H1 (cell line): ENCODE results near the gene INPP4A. TPM values are rescaled to one million over a fixed set of nuclear protein-coding genes. Genes with fewer than 3 reads are reported as not detected.

ENCODE experiments used
- ASH2L ChIP-seq: fragments of 200-600, 300-600 bp; sonication (generic); IDR thresholded peaks from one replicate; pipeline ENCODE4 v1.7.1; 2017; ENCODE audit warnings: low read length
- CBX8 ChIP-seq: fragments of 300-800, 300-1000 bp; sonication (generic); IDR thresholded peaks from 2 replicates; pipeline ENCODE4 v1.7.1; 2016; ENCODE audit warnings: low read depth, low read length, borderline replicate concordance
- CHD7 ChIP-seq: fragments of 300-600 bp; sonication (generic); IDR thresholded peaks from 2 replicates; pipeline ENCODE4 v1.7.1; 2012; ENCODE audit warnings: low read length, moderate library complexity, mild to moderate bottlenecking, inconsistent platforms; ENCODE audit not compliant: insufficient replicate concordance
- EZH2 ChIP-seq: fragments of 200-600 bp; sonication (generic); IDR thresholded peaks from 2 replicates; pipeline ENCODE4 v1.7.1; 2012; ENCODE audit warnings: low read depth, mild to moderate bottlenecking, moderate library complexity, low read length, inconsistent platforms; ENCODE audit not compliant: severe bottlenecking
- JUND ChIP-seq: IDR thresholded peaks from 2 replicates; pipeline ENCODE4 v1.6.1; 2011; ENCODE audit warnings: mild to moderate bottlenecking, improper control_type of control experiment, low read length
- KDM5A ChIP-seq: fragments of 200-600 bp; IDR thresholded peaks from 2 replicates; pipeline ENCODE4 v1.7.1; 2012; ENCODE audit warnings: mild to moderate bottlenecking, low read length, inconsistent platforms, mixed read lengths
- MAFK ChIP-seq: IDR thresholded peaks from 2 replicates; pipeline ENCODE4 v1.6.1; 2012; ENCODE audit warnings: low read depth, mild to moderate bottlenecking, improper control_type of control experiment, low read length
- POLR2A ChIP-seq, 2 experiments: IDR thresholded peaks; 1 replicate in 1 of 2; 2 replicates in 1 of 2; pipeline ENCODE4 v1.6.1; 2011; ENCODE audit warnings: low read depth in 2 of 2, low read length in 2 of 2, mild to moderate bottlenecking in 2 of 2; ENCODE audit errors: control extremely low read depth in 1 of 2
- POLR2AphosphoS5 ChIP-seq: IDR thresholded peaks from 2 replicates; pipeline ENCODE4 v1.6.1; 2011; ENCODE audit warnings: low read depth, low read length
- RAD21 ChIP-seq, 2 experiments: IDR thresholded peaks in 1 of 2; conservative IDR thresholded peaks in 1 of 2; 2 replicates each; pipeline ENCODE4 v1.6.1; 2011; ENCODE audit warnings: low read depth in 2 of 2, low read length in 2 of 2, improper control_type of control experiment in 1 of 2, inconsistent platforms in 1 of 2, mild to moderate bottlenecking in 1 of 2, moderate library complexity in 1 of 2
- SP4 ChIP-seq: IDR thresholded peaks from 2 replicates; pipeline ENCODE4 v1.6.1; 2012; ENCODE audit warnings: low read length, inconsistent platforms
- polyA plus RNA-seq, 7 experiments: library from polyadenylated mRNA; depleted of rRNA in 3 of 7; stranded (reverse) in 5 of 7; unstranded in 2 of 7; fragments of >200 nt in 5 of 7; fragments of 200-250 nt in 2 of 7; gene quantifications; 1 replicate in 5 of 7; 2 replicates in 1 of 7; 4 replicates in 1 of 7; pipeline versions ENCODE4 v1.2.1 to v1.2.3, GENCODE V29; 2011 to 2013; ENCODE audit warnings: missing spikeins in 2 of 7, mixed read lengths in 2 of 7
- total RNA-seq: library from RNA; stranded (reverse); fragmentation: NEBNext Ultra II Directional; extraction: Animal tissue kit (Norgen Biotek cat#: 25700); gene quantifications from 2 replicates; pipeline ENCODE4 v1.2.1, GENCODE V29; 2021

Gene INPP4A
- total and polyA plus RNA-seq, 2 of the 8 experiments (the other 6 are each of a cell fraction or from before 2014, with no cell fraction given): 25.6 to 34.3 TPM

- no peak for TF ChIP-seq CHD7
- no peak for TF ChIP-seq EZH2
- no peak for TF ChIP-seq KDM5A
- TF ChIP-seq POLR2A (IDR thresholded peaks at IDR 0.05; ENCODE audit: control extremely low read depth in 1 of 2, low read depth in 2 of 2, low read length in 2 of 2): no peak
- no peak for TF ChIP-seq ASH2L
- no peak for TF ChIP-seq RAD21 (IDR thresholded peaks at IDR 0.05 in 1 of 2, conservative IDR thresholded peaks at IDR 0.05 in 1 of 2; ENCODE audit: low read depth in 2 of 2, low read length in 2 of 2)
- TF ChIP-seq POLR2AphosphoS5: no peak
- no peak for TF ChIP-seq CBX8
- no peak for TF ChIP-seq SP4
- no peak for TF ChIP-seq MAFK
- TF ChIP-seq JUND: no peak
Measured at GRCh38 chr2:98568161-98568956, 123.7 kb downstream of the INPP4A start (continued).
